Progenitor cell of endocrine pancreas (in vitro differentiated cells): ENCODE data around the gene C15orf62. TPM values are rescaled to one million over a fixed set of nuclear protein-coding genes. Genes with fewer than 3 reads are reported as not detected.

Source experiments
- DNase-seq: peaks from one replicate; pipeline ENCODE4 v3.0.0; 2021; ENCODE audit warnings: low spot score; ENCODE audit not compliant: unreplicated experiment
- H3K27ac Mint-ChIP-seq: 2 replicates; pipeline ENCODE4 v1.8.0; 2021; ENCODE audit warnings: mild to moderate bottlenecking, moderate library complexity, mixed read lengths
- H3K27me3 Mint-ChIP-seq: 2 replicates; pipeline ENCODE4 v1.8.0; 2021; ENCODE audit warnings: mixed read lengths
- H3K36me3 Mint-ChIP-seq: 2 replicates; pipeline ENCODE4 v1.8.0; 2022; ENCODE audit warnings: mixed read lengths; ENCODE audit not compliant: insufficient read depth
- H3K4me1 Mint-ChIP-seq: 2 replicates; pipeline ENCODE4 v1.8.0; 2021; ENCODE audit warnings: low read depth, mixed read lengths
- H3K4me3 Mint-ChIP-seq: 2 replicates; pipeline ENCODE4 v1.8.0; 2021; ENCODE audit warnings: low read depth, mild to moderate bottlenecking, moderate library complexity, mixed read lengths
- H3K9me3 Mint-ChIP-seq: 2 replicates; pipeline ENCODE4 v1.8.0; 2021; ENCODE audit warnings: low read depth, mixed read lengths
- CTCF ChIP-seq: fragments of 200-600 bp; sonication (generic); IDR thresholded peaks from one replicate; pipeline ENCODE4 v1.5.0; 2021; ENCODE audit warnings: antibody characterized with exemption, mild to moderate bottlenecking; ENCODE audit not compliant: unreplicated experiment
- total RNA-seq: library from RNA; stranded (reverse); gene quantifications from 2 replicates; pipeline ENCODE4 v1.2.1, GENCODE V29; 2021

The C15orf62 gene
- total RNA-seq, 1 donor from 2014 or later: 1.9 TPM

GRCh38 chr15:40768521-40769273, 1.1 kb upstream of the C15orf62 start:
- Mint-ChIP-seq H3K4me1 (peaks cover 9% of the 10 kb centered on the region), H3K27me3 (no peaks in the 10 kb centered on the region), H3K4me3 (no peak overlapping the region), H3K27ac (no peak overlapping the region), H3K9me3 (no peaks in the 10 kb centered on the region), H3K36me3 (peaks cover 2% of the 10 kb centered on the region)
- TF ChIP-seq CTCF: no peak
- DNase-seq: no peak

- Mint-ChIP-seq H3K27me3 (no peaks in the 10 kb centered on the region), H3K36me3 (peaks cover 5% of the 10 kb centered on the region), H3K27ac (no peak overlapping the region), H3K4me1 (peaks cover 4% of the 10 kb centered on the region), H3K9me3 (no peaks in the 10 kb centered on the region), H3K4me3 (no peak overlapping the region)
- TF ChIP-seq CTCF: no peak
- no peak for DNase-seq
These were observed 454 bp downstream of the C15orf62 start for GRCh38 chr15:40770147-40770721.

- Mint-ChIP-seq H3K9me3 (no peaks in the 10 kb centered on the region), H3K27me3 (no peaks in the 10 kb centered on the region), H3K36me3 (peaks cover 5% of the 10 kb centered on the region), H3K4me1 (no peaks in the 10 kb centered on the region), H3K27ac (no peak overlapping the region), H3K4me3 (no peak overlapping the region)
- TF ChIP-seq CTCF: no peak
- no peak for DNase-seq
These were observed 1.5 kb downstream of the C15orf62 start for GRCh38 chr15:40771242-40771641.

GRCh38 chr15:40772014-40772413, 2.2 kb downstream of the C15orf62 start:
- Mint-ChIP-seq H3K4me1 (no peaks in the 10 kb centered on the region), H3K9me3 (no peaks in the 10 kb centered on the region), H3K36me3 (peaks cover 8% of the 10 kb centered on the region), H3K27me3 (no peaks in the 10 kb centered on the region), H3K27ac (no peak overlapping the region), H3K4me3 (no peak overlapping the region)
- TF ChIP-seq CTCF: no peak
- no peak for DNase-seq

GRCh38 chr15:40773496-40773895, 3.7 kb downstream of the C15orf62 start:
- Mint-ChIP-seq H3K27ac (no peak overlapping the region), H3K4me3 (no peak overlapping the region), H3K9me3 (no peaks in the 10 kb centered on the region), H3K27me3 (no peaks in the 10 kb centered on the region), H3K36me3 (peaks cover 9% of the 10 kb centered on the region), H3K4me1 (no peaks in the 10 kb centered on the region)
- DNase-seq: no peak
- no peak for TF ChIP-seq CTCF
